GM19324 (cell line): ENCODE results near the gene HBB.

Source experiments
- ATAC-seq: cut with Tn5 transposase; IDR thresholded peaks from one replicate; pipeline ENCODE4 v1.9.1; 2021; ENCODE audit warnings: mild to moderate bottlenecking, moderate library complexity; ENCODE audit not compliant: unreplicated experiment, low FRiP score

Gene HBB

GRCh38 chr11:5229356-5229755, 2.5 kb upstream of the HBB start:
- peak; percentile 77 for ATAC-seq

- no peak for ATAC-seq
Measured at GRCh38 chr11:5228124-5228523, 1.3 kb upstream of the HBB start.

GRCh38 chr11:5227681-5228080, 810 bp upstream of the HBB start:
- ATAC-seq = no peak

GRCh38 chr11:5225480-5225871, 1.4 kb downstream of the HBB start:
- no peak for ATAC-seq

GRCh38 chr11:5224538-5225479, 2.1 kb downstream of the HBB start:
- no peak for ATAC-seq

- no peak for ATAC-seq
Measured at GRCh38 chr11:5223686-5224085, 3.2 kb downstream of the HBB start.

- ATAC-seq = no peak
Measured at GRCh38 chr11:5223146-5223545, 3.7 kb downstream of the HBB start.

- ATAC-seq = no peak
Measured at GRCh38 chr11:5210376-5210885, 16.4 kb downstream of the HBB start.

- peak; percentile 74 for ATAC-seq
Measured at GRCh38 chr11:5204787-5205186, 22.1 kb downstream of the HBB start.

- ATAC-seq = no peak
Measured at GRCh38 chr11:5203366-5203765, 23.5 kb downstream of the HBB start.

GRCh38 chr11:5200582-5200981, 26.3 kb downstream of the HBB start, which contains the start of gene OR51V1:
TSS of gene OR51V1 (minus strand) at chr11:5200682. CDS start at chr11:5200682, 0 bp downstream.
- ATAC-seq = no peak

GRCh38 chr11:5198285-5198684, 28.6 kb downstream of the HBB start:
- no peak for ATAC-seq

GRCh38 chr11:5197536-5197935, 29.3 kb downstream of the HBB start:
- no peak for ATAC-seq

GRCh38 chr11:5196731-5197130, 30.1 kb downstream of the HBB start:
- no peak for ATAC-seq

- no peak for ATAC-seq
Measured at GRCh38 chr11:5196067-5196466, 30.8 kb downstream of the HBB start.

- no peak for ATAC-seq
Measured at GRCh38 chr11:5192738-5193137, 34.1 kb downstream of the HBB start.

- ATAC-seq = no peak
Measured at GRCh38 chr11:5188201-5188600, 38.7 kb downstream of the HBB start.

GRCh38 chr11:5178046-5178837, 48.6 kb downstream of the HBB start:
- no peak for ATAC-seq
